ENCODE data around the gene ELMO1. TPM values are rescaled to one million over a fixed set of nuclear protein-coding genes. Genes with fewer than 3 reads are reported as not detected.

Gene ELMO1
- total RNA-seq, 1 donor from 2014 or later = 68.1 TPM

GRCh38 chr7:37411444-37412034 is 37.1 kb downstream of the ELMO1 start:
- DNase-seq (ENCODE audit: low spot score in 2 of 2) (no peak), FAIRE-seq (no peak)

- DNase-seq (ENCODE audit: low spot score in 2 of 2) (no peak), FAIRE-seq (no peak)
Observed at GRCh38 chr7:37410305-37411229, 38.1 kb downstream of the ELMO1 start.

DNA sequence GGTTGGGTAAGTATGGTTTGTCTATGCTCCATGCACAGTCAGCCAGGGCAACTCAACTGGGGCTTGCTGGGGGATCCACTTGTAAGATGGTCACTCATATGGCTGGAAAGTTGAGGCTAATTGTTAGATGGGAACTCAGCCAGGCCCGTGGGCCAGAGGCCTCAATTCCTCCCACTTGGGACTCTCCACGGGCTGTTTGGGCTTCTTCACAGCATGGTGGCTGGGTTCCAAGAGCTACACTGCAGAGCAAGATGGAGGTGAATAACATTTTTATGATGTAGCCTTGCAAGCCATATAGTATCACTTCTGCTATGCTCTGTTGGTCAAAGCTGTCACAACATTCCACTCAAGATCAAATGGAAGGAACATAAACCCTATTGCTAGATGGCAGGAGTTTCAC is 39.2 kb downstream of the ELMO1 start:
- no peak for FAIRE-seq
- no peak for DNase-seq (ENCODE audit: low spot score in 2 of 2)

- no peak for DNase-seq (ENCODE audit: low spot score in 2 of 2)
- FAIRE-seq = no peak
Observed at GRCh38 chr7:37408291-37409228, 40.1 kb downstream of the ELMO1 start.

- no peak for FAIRE-seq
Observed at GRCh38 chr7:37405603-37406122, 43.0 kb downstream of the ELMO1 start.

DNA sequence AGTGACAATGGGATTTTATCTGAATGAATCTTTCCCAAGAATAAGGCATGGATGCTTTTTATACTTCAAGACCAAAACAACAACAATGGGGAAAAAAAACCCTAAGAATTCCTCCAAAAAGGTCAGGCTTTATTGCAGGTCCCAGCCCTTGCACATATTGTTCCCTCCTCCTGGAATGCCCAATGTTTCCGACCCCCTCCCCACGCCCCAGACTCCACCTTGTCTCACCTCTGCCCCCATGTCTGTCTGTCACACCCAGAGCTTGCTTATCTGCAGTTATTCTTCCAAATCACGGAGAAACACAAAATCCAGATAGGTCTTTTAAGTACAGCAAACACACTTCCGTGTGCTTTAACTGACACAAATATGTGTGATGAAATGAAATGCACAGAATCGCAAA is 43.5 kb downstream of the ELMO1 start:
- DNase-seq (ENCODE audit: low spot score in 2 of 2) (no peak), FAIRE-seq (no peak)

More at GRCh38 chr7:37405603-37406122, 43.0 kb downstream of the ELMO1 start:
- no peak for DNase-seq (ENCODE audit: low spot score in 2 of 2)

DNA sequence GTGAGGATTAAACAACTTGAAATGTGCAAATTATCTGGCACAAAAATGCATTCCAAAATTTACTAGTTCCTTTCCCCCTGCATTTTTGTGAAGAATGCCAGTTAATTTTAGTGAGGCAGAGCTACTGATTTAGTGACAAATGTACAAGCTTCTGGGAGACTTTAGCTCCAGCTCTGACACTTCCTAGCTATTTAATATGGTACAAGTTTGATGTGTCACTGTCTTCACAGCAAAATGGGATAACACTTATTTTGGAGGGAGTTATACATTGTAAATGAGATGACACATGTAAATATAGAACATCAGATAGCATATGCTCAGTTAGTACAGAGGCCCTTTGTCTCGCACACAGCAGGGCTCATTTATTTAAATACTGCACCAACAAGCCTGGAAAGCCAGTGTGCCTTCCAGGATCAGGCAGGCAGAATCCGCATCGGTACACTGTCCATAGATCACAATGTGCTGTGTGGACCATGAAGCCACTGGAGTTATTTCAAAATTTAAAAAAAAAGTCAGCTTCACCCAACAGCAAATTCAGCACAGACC is 48.7 kb downstream of the ELMO1 start:
- FAIRE-seq (no peak), DNase-seq (ENCODE audit: low spot score in 2 of 2) (no peak)

- FAIRE-seq (no peak), DNase-seq (ENCODE audit: low spot score in 2 of 2) (no peak)
Observed at GRCh38 chr7:37398403-37398802, 50.3 kb downstream of the ELMO1 start.

GRCh38 chr7:37395618-37396259 is 52.9 kb downstream of the ELMO1 start:
- FAIRE-seq = no peak

GRCh38 chr7:37394158-37394557 is 54.5 kb downstream of the ELMO1 start:
- no peak for FAIRE-seq
- DNase-seq (ENCODE audit: low spot score in 2 of 2) = no peak

More at GRCh38 chr7:37395618-37396259, 52.9 kb downstream of the ELMO1 start:
- DNase-seq (ENCODE audit: low spot score in 2 of 2) = no peak

- FAIRE-seq (no peak), DNase-seq (ENCODE audit: low spot score in 2 of 2) (no peak)
Observed at GRCh38 chr7:37393476-37393875, 55.2 kb downstream of the ELMO1 start.

DNA sequence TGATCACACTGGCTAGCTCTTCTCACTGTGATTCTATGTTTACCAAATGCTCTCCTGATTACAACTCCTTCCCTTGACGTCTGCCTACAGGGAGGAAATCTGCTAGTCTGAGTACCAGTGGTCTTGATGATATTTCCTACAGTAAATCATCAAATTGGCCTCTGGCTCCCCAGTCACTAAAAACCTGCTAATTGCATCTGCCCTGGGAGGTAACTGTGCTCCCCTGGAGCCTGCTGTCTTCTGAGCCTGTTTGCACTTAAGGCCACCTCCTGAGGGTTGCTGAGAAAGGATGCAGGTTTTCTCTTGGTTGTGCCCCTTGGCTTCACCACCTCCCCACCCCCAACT is 56.0 kb downstream of the ELMO1 start:
- FAIRE-seq (no peak), DNase-seq (ENCODE audit: low spot score in 2 of 2) (no peak)

DNA sequence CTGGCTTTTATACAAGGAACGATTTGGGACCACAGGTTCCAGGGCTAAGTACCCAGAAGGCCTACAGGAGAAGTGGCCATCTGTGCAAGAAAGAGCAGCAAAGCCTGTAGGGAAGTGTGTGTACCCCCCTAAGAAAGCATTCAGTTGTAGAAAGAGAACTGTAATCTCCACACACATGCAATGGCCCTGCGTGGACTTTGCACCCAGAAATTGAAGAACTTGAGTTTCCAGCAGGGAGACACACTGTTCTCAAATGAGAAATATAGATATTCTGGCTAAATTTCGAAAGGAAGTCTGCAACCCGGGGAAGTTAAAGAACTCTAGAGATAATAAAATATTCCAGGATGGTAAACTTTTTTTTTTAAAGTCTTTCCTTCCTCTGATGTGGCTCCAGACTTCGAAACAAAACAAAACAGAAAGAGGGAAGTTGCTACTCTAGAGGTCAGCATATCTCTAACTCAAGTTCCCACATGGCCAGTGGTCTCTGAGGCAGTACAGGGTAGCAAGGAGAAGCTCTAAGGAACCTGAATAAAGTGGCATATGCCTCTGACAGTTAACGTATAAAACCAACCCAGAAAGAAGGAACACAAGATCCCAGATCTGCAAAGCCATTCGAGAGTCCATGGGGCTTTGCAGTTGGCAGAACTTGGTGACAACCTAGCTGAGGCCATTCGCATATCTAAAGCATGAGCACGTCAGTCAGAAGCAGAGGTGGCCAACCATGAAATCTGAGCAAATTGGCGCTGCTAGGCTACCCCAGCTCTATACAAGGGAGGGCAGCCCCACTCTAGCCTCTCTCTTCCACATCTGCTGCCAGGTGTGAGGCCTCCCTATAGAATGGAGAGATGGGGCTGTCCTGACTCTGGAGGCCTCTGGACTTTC is 56.6 kb downstream of the ELMO1 start:
- FAIRE-seq (no peak), DNase-seq (ENCODE audit: low spot score in 2 of 2) (no peak)

GRCh38 chr7:37390114-37390513 is 58.5 kb downstream of the ELMO1 start:
- no peak for DNase-seq (ENCODE audit: low spot score in 2 of 2)
- no peak for FAIRE-seq

GRCh38 chr7:37388811-37389210 is 59.9 kb downstream of the ELMO1 start:
- FAIRE-seq (no peak), DNase-seq (ENCODE audit: low spot score in 2 of 2) (no peak)

GRCh38 chr7:37385787-37386186 is 62.9 kb downstream of the ELMO1 start:
- FAIRE-seq = no peak
- DNase-seq (ENCODE audit: low spot score in 2 of 2) = no peak

- DNase-seq (ENCODE audit: low spot score in 2 of 2) (no peak), FAIRE-seq (no peak)
Observed at GRCh38 chr7:37382546-37383088, 66.0 kb downstream of the ELMO1 start.

DNA sequence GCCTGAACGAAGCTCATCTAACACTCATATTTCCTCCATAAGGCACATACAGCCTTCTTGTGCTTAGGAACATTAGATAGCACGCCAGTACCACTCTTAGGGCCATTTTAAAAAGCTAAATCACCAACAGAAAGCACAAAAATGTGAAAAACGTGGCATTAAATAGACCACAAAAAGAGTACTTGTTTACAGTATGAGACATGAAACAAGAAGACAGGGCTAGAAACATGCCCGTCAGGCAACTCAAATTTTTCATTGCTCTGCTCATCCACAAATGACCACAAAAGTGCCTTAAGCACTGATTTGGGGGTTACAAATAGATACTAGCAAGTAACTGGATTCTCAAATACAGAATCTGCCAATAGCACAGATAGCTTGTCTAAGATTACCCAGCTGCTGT is 67.8 kb downstream of the ELMO1 start:
- no peak for DNase-seq (ENCODE audit: low spot score in 2 of 2)
- no peak for FAIRE-seq

All from frontal cortex (tissue), 4 donors.